HG03039 (cell line): ENCODE results near the gene OSBPL10.

ENCODE experiments used
- ATAC-seq: cut with Tn5 transposase; IDR thresholded peaks from one replicate; pipeline ENCODE4 v1.9.1; 2021; ENCODE audit warnings: mild to moderate bottlenecking, moderate library complexity; ENCODE audit not compliant: unreplicated experiment

OSBPL10 gene

GRCh38 chr3:31750341-31750740 lies 230.7 kb downstream of the OSBPL10 start:
- ATAC-seq = no peak

DNA sequence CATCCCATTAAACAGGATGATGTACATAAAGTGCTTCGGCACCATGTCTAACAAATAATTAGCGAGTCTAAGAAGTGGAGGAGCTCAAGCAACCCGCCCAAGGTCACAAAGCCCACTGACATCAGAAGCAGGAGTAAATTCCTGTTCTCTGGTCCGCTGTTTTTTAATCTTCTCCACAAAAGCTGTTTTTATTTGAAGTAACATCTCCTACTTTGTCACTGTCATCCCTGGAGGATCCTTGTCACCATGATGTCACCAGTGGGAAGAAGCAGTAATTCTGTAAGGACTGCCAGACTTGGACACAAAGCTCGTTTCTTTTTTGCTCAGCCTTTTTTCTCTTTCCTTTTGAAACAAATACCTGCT lies 232.1 kb downstream of the OSBPL10 start:
- no peak for ATAC-seq

GRCh38 chr3:31748281-31748932 lies 232.7 kb downstream of the OSBPL10 start:
- no peak for ATAC-seq

- ATAC-seq = no peak
Measured at GRCh38 chr3:31747785-31748184, 233.3 kb downstream of the OSBPL10 start.

- ATAC-seq = no peak
Measured at GRCh38 chr3:31744913-31745312, 236.1 kb downstream of the OSBPL10 start.

DNA sequence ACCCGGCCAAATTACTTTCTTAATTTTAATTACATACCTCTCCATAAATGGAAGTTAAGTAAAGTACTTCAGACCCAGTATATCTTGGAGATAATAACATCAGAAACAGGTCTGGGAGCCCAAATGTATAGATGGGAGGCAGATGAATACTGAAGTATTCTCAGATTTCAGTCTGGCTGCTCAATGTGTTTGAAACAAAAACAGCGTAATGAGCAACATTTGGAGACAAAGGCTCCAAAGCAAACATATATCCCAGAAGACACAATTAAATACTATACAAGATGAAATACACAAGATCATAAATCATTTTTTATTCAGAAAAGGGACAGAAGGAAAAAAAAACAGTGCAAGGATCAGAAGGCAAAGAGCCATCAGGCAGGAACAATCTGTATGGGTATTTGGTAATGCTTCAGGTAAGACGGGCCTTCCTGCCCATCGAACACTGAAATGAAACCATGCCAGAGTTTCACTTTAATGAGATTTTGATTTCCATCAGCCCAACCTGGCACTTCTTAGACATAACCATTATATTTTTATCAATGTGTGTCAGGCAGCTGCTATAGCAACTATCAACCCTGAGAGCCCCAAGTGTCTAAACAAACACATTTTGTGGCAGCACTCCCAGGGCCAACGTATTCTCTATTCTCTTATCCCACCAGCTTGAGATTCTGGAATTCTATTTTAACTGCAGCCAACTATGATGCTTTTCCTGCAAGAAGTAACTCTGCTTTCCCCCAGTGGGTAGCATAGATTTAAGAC lies 237.6 kb downstream of the OSBPL10 start:
- ATAC-seq = no peak

- no peak for ATAC-seq
Measured at GRCh38 chr3:31740397-31740796, 240.7 kb downstream of the OSBPL10 start.

GRCh38 chr3:31738412-31738811 lies 242.7 kb downstream of the OSBPL10 start:
- ATAC-seq = no peak

GRCh38 chr3:31735667-31736066 lies 245.4 kb downstream of the OSBPL10 start:
- ATAC-seq = no peak

- ATAC-seq = no peak
Measured at GRCh38 chr3:31733234-31733667, 247.8 kb downstream of the OSBPL10 start.

- no peak for ATAC-seq
Measured at GRCh38 chr3:31732548-31732947, 248.5 kb downstream of the OSBPL10 start.

- no peak for ATAC-seq
Measured at GRCh38 chr3:31729573-31729972, 251.5 kb downstream of the OSBPL10 start.

DNA sequence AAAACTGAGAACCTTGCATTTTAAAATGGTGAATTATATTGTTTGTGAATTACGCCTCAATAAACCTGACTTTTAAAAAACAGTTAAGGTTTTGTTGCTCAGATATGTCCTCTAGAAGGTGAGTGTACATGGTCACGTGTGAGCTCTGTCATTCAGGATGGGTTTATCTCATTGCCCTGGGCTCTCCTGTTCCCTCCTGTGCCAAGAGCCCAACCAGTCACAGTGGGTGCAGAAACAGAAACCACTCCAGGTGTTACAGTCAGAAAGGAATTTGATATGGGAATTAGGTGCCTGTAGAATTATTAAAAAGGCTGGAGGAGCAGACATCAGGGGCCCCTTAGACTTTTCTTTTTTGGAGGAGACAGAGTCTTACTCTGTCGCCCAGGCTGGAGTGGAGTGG lies 252.0 kb downstream of the OSBPL10 start:
- no peak for ATAC-seq

GRCh38 chr3:31728403-31728802 lies 252.7 kb downstream of the OSBPL10 start:
- ATAC-seq = no peak

GRCh38 chr3:31725976-31726375 lies 255.1 kb downstream of the OSBPL10 start:
- ATAC-seq = no peak

- no peak for ATAC-seq
Measured at GRCh38 chr3:31725568-31725967, 255.5 kb downstream of the OSBPL10 start.

GRCh38 chr3:31724651-31725050 lies 256.4 kb downstream of the OSBPL10 start:
- ATAC-seq = no peak

DNA sequence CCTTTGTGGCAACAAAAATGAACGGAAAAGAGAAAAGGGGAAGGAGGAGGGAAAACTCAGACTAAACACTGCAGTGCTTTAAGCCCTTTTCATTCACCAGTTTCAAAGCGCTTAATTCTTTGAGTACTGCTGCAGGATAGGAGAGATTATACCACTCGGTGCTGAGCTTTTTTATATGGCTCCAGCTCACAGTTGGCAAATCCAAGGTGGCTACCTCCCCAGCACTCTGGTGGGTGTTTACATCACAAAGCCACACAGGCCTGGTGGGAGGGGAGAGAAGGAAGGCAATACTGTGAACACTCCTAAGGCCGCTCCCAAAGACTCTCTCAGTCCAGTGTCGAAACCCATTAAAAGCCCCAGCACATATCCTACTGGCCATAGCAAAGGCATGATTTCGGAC lies 256.9 kb downstream of the OSBPL10 start:
- ATAC-seq = no peak

DNA sequence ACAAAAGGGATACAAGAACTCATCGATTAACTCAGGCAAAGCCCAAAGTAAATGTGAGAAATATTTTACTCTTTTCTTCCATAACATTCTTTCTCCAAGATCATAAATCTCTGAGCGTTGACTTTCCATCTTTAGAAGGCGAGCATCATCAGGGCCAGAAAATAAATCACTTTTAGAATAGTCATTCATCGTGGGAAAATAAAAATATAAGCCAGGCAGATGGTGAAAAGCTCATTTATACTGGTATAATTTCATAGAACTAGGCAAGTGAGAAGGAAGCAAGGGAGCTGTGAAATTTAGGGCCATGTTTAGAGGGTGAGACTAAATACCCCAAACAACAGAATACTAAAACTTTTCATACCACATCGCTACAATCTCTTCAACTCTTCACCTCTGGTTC lies 257.4 kb downstream of the OSBPL10 start:
- no peak for ATAC-seq

GRCh38 chr3:31721676-31722075 lies 259.4 kb downstream of the OSBPL10 start:
- no peak for ATAC-seq

- no peak for ATAC-seq
Measured at GRCh38 chr3:31714495-31715280, 266.4 kb downstream of the OSBPL10 start.

GRCh38 chr3:31713816-31714215 lies 267.2 kb downstream of the OSBPL10 start:
- ATAC-seq = no peak
